GM21786 (cell line): Measurements from ENCODE around the gene GCH1.

Experiments
- ATAC-seq: cut with Tn5 transposase; IDR thresholded peaks from one replicate; pipeline ENCODE4 v1.9.1; 2021; ENCODE audit not compliant: unreplicated experiment

Gene GCH1

DNA sequence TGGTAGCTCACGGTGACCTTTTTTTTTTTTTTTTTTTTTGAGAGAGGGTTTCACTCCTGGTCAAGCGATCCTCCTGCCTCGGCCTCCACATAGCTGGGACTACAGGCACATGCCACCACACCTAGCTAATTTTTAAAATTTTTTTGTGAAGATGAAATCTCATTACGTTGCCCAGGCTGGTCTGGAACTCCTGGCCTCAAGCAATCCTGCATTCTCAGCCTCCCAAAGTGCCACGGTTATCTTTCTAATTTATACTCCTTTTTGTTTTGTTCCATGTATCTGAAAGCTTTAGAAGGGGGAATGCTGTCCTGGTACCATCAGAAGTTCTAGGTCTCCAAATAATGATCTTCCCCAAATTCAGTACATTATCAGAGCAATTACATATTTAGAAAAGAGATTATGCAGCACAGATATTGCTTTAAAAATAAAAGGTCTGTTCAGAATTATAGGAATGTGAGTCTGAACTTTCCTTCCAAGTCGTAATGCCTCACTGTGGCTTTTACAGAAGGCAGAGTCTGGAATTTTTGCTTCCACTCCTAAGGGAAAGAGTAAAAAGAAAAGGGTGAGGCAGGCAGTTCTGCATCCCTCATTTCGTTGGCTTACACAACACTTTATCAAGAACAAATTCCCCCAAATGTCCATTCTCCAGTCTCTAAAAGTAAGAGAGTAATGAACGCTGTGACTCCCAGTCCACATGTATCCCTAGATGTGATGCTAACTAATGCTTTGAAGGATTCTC, 73.0 kb downstream of the GCH1 start:
- no peak for ATAC-seq

- no peak for ATAC-seq
Measured at GRCh38 chr14:54828037-54828436, 74.6 kb downstream of the GCH1 start.

- no peak for ATAC-seq
Measured at GRCh38 chr14:54823757-54824549, 78.7 kb downstream of the GCH1 start.

GRCh38 chr14:54822685-54823084, 79.9 kb downstream of the GCH1 start:
- no peak for ATAC-seq

GRCh38 chr14:54818201-54819133, 84.2 kb downstream of the GCH1 start:
- no peak for ATAC-seq

GRCh38 chr14:54817506-54817905, 85.1 kb downstream of the GCH1 start:
- ATAC-seq = no peak

DNA sequence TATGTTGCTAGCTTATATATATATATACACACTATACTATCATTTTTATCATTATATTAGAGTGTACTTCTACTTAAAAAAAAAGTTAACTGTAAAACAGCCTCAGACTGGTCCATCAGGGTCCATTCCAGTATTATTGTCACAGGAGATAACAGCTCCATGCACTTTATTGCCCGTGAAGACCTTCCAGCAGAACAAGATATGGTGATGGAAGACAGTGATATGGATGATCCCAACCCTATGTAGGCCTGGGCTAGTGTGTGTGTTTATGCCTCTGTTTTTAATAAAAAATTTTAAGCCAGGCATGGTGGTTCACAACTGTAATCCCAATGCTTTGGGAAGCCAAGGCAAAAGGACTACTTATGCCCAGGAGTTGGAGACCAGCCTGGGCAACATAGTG, 86.2 kb downstream of the GCH1 start:
- no peak for ATAC-seq

GRCh38 chr14:54815515-54815914, 87.1 kb downstream of the GCH1 start:
- ATAC-seq = no peak

GRCh38 chr14:54815016-54815415, 87.6 kb downstream of the GCH1 start:
- ATAC-seq = no peak

GRCh38 chr14:54814076-54814475, 88.5 kb downstream of the GCH1 start:
- no peak for ATAC-seq

DNA sequence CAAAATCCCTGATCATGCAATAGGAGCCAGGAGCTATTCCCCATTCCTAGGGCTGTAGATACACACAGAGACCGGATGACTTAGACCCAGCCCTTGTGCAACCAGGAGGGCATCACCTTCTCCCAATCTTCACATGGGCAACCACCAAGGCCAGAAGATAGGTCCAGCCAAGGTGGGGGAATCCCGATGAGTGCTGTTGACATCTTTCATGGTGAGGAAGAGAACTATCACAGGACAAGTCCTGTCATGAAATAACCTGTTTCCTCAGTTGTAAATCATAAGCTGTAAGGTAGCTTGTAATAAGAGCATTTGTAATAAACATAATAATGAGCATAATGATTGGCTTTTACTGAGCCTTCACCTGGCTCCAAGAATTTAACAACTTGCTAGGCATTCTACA, 89.5 kb downstream of the GCH1 start:
- ATAC-seq = no peak

DNA sequence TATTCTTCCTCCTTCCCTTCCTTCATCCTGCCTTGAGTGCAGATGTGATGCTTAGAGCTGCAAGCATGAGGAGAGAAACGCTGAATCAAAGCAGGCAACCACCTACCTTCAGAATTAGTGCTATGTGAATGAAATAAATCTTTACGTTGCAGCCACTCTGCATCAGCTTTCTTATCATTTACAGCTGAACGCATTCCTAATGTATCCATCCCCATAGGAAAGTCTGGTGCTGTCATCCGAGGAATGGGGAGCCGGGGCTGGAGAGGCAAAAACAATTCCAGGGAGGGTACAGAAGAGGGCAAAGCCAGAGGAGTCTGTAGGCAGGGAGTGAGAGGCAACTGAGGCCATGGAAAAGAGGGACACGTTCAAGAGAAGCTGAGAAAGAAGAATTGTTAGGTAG, 90.0 kb downstream of the GCH1 start:
- no peak for ATAC-seq

GRCh38 chr14:54809767-54810166, 92.9 kb downstream of the GCH1 start:
- ATAC-seq = no peak

DNA sequence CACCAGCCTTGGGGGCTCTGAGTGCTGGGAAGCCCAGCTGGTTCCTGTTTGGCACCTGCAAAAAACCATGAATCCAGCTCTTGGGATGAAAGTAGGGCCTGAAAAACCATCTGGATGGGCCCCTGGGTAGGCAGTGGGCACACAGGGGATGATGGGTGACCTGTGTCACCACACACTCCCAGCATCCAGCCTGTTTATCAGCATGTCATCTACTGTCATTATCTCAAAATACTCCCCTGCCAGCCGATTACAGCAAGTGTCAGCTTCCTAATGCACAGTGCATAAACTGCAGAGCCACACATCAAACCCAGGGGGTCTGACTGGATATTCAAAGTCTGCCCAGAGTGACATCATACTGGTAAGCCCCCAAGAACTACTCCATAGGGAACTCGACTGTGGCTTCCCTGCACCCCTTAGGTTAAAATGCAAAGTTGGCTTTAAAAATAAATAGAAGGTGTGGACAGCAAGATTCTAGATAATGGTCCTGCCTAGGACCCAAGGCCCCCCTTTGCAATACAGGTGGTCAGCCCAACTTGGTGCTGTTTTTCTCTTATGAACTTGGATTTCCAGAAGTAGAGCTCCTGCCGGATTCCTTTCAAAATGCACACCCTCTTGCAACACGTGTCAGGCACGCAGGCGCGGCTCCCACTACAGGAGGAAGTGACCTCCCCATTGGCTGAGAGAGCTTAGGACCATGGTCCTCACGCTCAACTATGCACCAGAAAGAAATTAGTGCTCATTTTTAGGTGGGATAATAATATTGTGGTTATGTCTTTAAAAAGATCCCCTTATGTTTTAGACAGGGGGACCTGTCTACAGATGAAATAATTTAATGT, 94.1 kb downstream of the GCH1 start:
- no peak for ATAC-seq

DNA sequence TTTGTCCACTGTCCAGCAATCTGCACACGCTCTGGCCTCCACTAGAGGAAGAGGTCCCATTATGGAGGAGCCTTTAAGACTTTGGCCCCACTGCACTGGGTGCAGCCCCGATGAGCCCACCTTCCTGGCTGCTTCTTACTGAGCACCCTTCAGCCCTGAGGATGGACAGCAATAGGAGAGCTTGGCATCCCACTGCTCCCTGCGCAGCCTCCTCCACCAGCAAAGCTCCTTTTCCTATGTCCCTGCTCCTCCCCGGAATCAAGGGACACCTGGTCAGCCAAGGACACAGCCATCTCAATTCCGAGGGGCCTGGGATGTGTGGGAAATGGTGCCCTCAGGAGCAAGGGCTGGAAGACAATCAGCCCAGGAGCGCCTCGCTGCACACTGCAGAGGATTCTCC, 94.7 kb downstream of the GCH1 start:
- no peak for ATAC-seq

GRCh38 chr14:54807428-54807827, 95.2 kb downstream of the GCH1 start:
- no peak for ATAC-seq

- no peak for ATAC-seq
Measured at GRCh38 chr14:54806616-54807015, 96.0 kb downstream of the GCH1 start.

- peak; percentile 73 for ATAC-seq
Measured at GRCh38 chr14:54805445-54806322, 96.9 kb downstream of the GCH1 start.

DNA sequence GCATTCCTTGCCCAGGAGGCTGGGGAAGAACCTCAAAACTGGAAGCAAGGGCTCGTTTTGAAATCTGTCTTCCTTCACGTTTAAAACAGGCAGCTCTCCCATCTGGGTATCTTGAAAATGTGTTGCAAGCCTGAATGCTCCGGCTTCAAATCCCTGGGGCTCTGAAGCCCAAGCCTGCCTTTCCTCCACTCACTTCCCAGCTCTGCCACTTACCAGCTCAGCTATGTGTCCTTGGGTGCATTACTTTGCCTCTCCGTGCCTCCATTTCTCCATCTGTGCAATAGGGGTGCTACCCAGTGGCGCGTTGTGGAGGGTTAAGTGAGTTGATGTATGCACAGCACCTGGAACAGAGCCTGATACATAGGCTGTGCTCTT, 97.6 kb downstream of the GCH1 start:
- ATAC-seq = no peak
